H1 (cell line): ENCODE measurements around the gene TEX38. TPM values are rescaled to one million over a fixed set of nuclear protein-coding genes. Genes with fewer than 3 reads are reported as not detected.

ENCODE experiments used
- CTCF ChIA-PET: fragments of 300-600 bp; sonication (Branson Sonifier 250); formaldehyde crosslinking; loops from one replicate; lab custom pipeline; 2021; ENCODE audit not compliant: partially characterized antibody; lab: Charles Lee
- POLR2A ChIA-PET: fragments of 300-600 bp; sonication (Branson Sonifier 250); formaldehyde crosslinking; loops from one replicate; lab custom pipeline; 2021; ENCODE audit warnings: inconsistent platforms; ENCODE audit not compliant: partially characterized antibody; lab: Charles Lee
- DNase-seq, 2 experiments: peaks; one replicate each; pipeline versions ENCODE4 v3.0.0 to v3.0.0-alpha.2; 2010 to 2022; ENCODE audit warnings: low spot score in 2 of 2, low read depth in 1 of 2, mixed read lengths in 1 of 2
- FAIRE-seq: peaks from 2 replicates; lab custom pipeline; 2011; peaks lifted over from hg19 to GRCh38; lab: Jason Lieb, UNC
- H2AFZ ChIP-seq: 2 replicates; pipeline ENCODE4 v1.8.1; 2012; ENCODE audit warnings: low read length, inconsistent platforms
- H2AK5ac ChIP-seq: 2 replicates; pipeline ENCODE4 v1.6.1; 2013; ENCODE audit warnings: low read depth, low read length
- H2BK120ac ChIP-seq: replicated peaks from 2 replicates; pipeline ENCODE3; 2013; ENCODE audit warnings: low read depth, low read length, inconsistent platforms
- H2BK12ac ChIP-seq: 2 replicates; pipeline ENCODE4 v1.6.1; 2013; ENCODE audit warnings: low read depth, low read length
- H2BK15ac ChIP-seq: 2 replicates; pipeline ENCODE4 v1.6.1; 2013; ENCODE audit warnings: low read length
- H2BK20ac ChIP-seq: 2 replicates; pipeline ENCODE4 v1.6.1; 2013; ENCODE audit warnings: low read length
- H2BK5ac ChIP-seq: 2 replicates; pipeline ENCODE4 v1.6.1; 2013; ENCODE audit warnings: low read depth, low read length
- H3K14ac ChIP-seq: 2 replicates; pipeline ENCODE4 v1.6.1; 2013; ENCODE audit warnings: inconsistent platforms; ENCODE audit not compliant: insufficient read length
- H3K18ac ChIP-seq: 2 replicates; pipeline ENCODE4 v1.6.1; 2013; ENCODE audit warnings: low read length; ENCODE audit errors: extremely low read depth
- H3K23ac ChIP-seq: 2 replicates; pipeline ENCODE4 v1.6.1; 2013; ENCODE audit warnings: inconsistent platforms; ENCODE audit not compliant: insufficient read length
- H3K23me2 ChIP-seq: 2 replicates; pipeline ENCODE4 v1.6.1; 2013; ENCODE audit warnings: low read depth, low read length
- H3K27ac ChIP-seq: 2 replicates; pipeline ENCODE4 v1.6.1; 2011; ENCODE audit warnings: low read depth, low read length, inconsistent platforms
- H3K27me3 ChIP-seq, 4 experiments: replicated peaks in 1 of 4; 1 replicate in 1 of 4; 2 replicates in 3 of 4; pipeline versions ENCODE4 v1.6.1 to v1.8.1; 2011 to 2013; ENCODE audit warnings: low read length in 3 of 4, mild to moderate bottlenecking in 3 of 4, inconsistent platforms in 2 of 4, mixed read lengths in 2 of 4, moderate library complexity in 1 of 4; ENCODE audit not compliant: control insufficient read depth in 3 of 4, insufficient read depth in 3 of 4; ENCODE audit errors: extremely low read depth in 1 of 4
- H3K36me3 ChIP-seq, 4 experiments: 2 replicates each; pipeline versions ENCODE4 v1.6.1 to v1.8.1; 2011 to 2013; ENCODE audit warnings: mild to moderate bottlenecking in 4 of 4, low read length in 3 of 4, moderate library complexity in 2 of 4, control low read depth in 1 of 4, inconsistent platforms in 1 of 4; ENCODE audit not compliant: insufficient read depth in 4 of 4, control insufficient read depth in 2 of 4
- H3K4ac ChIP-seq: replicated peaks from 2 replicates; pipeline ENCODE3; 2013; ENCODE audit warnings: low read length, low read depth, mixed read lengths, inconsistent platforms; ENCODE audit not compliant: insufficient read length
- H3K4me1 ChIP-seq, 4 experiments: replicated peaks in 1 of 4; 1 replicate in 1 of 4; 2 replicates in 3 of 4; pipeline versions ENCODE4 v1.6.1 to v1.8.1; 2011 to 2013; ENCODE audit warnings: low read length in 3 of 4, inconsistent platforms in 2 of 4, mixed read lengths in 1 of 4; ENCODE audit not compliant: insufficient read depth in 4 of 4, control insufficient read depth in 3 of 4
- H3K4me2 ChIP-seq, 2 experiments: 2 replicates each; pipeline versions ENCODE4 v1.6.1 to v1.8.1; 2011 to 2013; ENCODE audit warnings: low read depth in 2 of 2, low read length in 2 of 2, control low read depth in 1 of 2, inconsistent platforms in 1 of 2, mild to moderate bottlenecking in 1 of 2; ENCODE audit not compliant: insufficient read depth in 1 of 2
- H3K4me3 ChIP-seq, 4 experiments: fragments of 200-600, 300-600 bp in 1 of 4; sonication (generic), shearing (Covaris generic), sonication (Bioruptor Twin) in 1 of 4; 2 replicates each; pipeline versions ENCODE4 v1.5.1 to v1.8.1; 2011 to 2016; ENCODE audit warnings: low read length in 4 of 4, low read depth in 3 of 4, control low read depth in 2 of 4, inconsistent platforms in 2 of 4, mild to moderate bottlenecking in 2 of 4, mixed read lengths in 1 of 4, moderate library complexity in 1 of 4; ENCODE audit not compliant: insufficient read depth in 2 of 4; ENCODE audit errors: extremely low read depth in 1 of 4
- H3K56ac ChIP-seq: replicated peaks from 2 replicates; pipeline ENCODE3; 2013; ENCODE audit warnings: low read depth, mild to moderate bottlenecking, mixed read lengths, low read length, inconsistent platforms; ENCODE audit not compliant: insufficient read length
- H3K79me1 ChIP-seq: 2 replicates; pipeline ENCODE4 v1.6.1; 2013; ENCODE audit warnings: low read depth, low read length, control low read depth
- H3K79me2 ChIP-seq, 2 experiments: 2 replicates each; pipeline versions ENCODE4 v1.6.1 to v1.8.1; 2012 to 2013; ENCODE audit warnings: low read length in 2 of 2, mild to moderate bottlenecking in 2 of 2, inconsistent platforms in 1 of 2; ENCODE audit not compliant: insufficient read depth in 2 of 2, control insufficient read depth in 1 of 2
- H3K9ac ChIP-seq, 4 experiments: replicated peaks in 1 of 4; 1 replicate in 1 of 4; 2 replicates in 3 of 4; pipeline versions ENCODE4 v1.6.1 to v1.8.1; 2011 to 2013; ENCODE audit warnings: low read depth in 3 of 4, low read length in 3 of 4, control low read depth in 2 of 4, mild to moderate bottlenecking in 2 of 4, moderate library complexity in 2 of 4, inconsistent platforms in 1 of 4; ENCODE audit errors: extremely low read depth in 1 of 4
- H3K9me3 ChIP-seq, 2 experiments: 2 replicates each; pipeline versions ENCODE4 v1.6.1 to v1.8.1; 2012 to 2013; ENCODE audit warnings: mild to moderate bottlenecking in 2 of 2, moderate library complexity in 2 of 2, control low read depth in 1 of 2, inconsistent platforms in 1 of 2, low read depth in 1 of 2, low read length in 1 of 2, mixed read lengths in 1 of 2; ENCODE audit not compliant: insufficient read depth in 2 of 2
- H4K20me1 ChIP-seq, 2 experiments: replicated peaks in 1 of 2; 2 replicates each; pipeline versions ENCODE3 to v1.8.1; 2011 to 2013; ENCODE audit warnings: inconsistent platforms in 2 of 2, low read length in 2 of 2, mild to moderate bottlenecking in 1 of 2; ENCODE audit not compliant: insufficient read depth in 2 of 2, control insufficient read depth in 1 of 2
- H4K5ac ChIP-seq: 2 replicates; pipeline ENCODE4 v1.6.1; 2013; ENCODE audit warnings: low read length, low read depth, mixed read lengths, inconsistent platforms; ENCODE audit not compliant: insufficient read length
- H4K8ac ChIP-seq: 2 replicates; pipeline ENCODE4 v1.8.0; 2013; ENCODE audit warnings: mild to moderate bottlenecking, moderate library complexity, low read length, inconsistent platforms; ENCODE audit not compliant: insufficient read depth; ENCODE audit errors: extremely low read depth
- H4K91ac ChIP-seq: replicated peaks from 2 replicates; pipeline ENCODE3; 2013; ENCODE audit warnings: low read length, mixed read lengths, inconsistent platforms; ENCODE audit not compliant: insufficient read length
- KDM1A ChIP-seq: fragments of 200-600, 300-600 bp; sonication (generic); IDR thresholded peaks from 2 replicates; pipeline ENCODE4 v1.7.1; 2016; ENCODE audit warnings: mild to moderate bottlenecking, low read length, borderline replicate concordance
- WGBS, 2 experiments: shearing (Covaris generic) in 1 of 2; methylation state at CpG; one replicate each; pipeline versions ENCODE4 v1.1.6 to v1.1.7; 2013 to 2015; ENCODE audit warnings: low lambda C conversion rate in 2 of 2, mixed read lengths in 2 of 2, inconsistent platforms in 1 of 2, low coverage in 1 of 2, missing lambda C conversion rate in 1 of 2; ENCODE audit not compliant: insufficient replicate concordance in 2 of 2, insufficient coverage in 1 of 2, insufficient read length in 1 of 2; ENCODE audit errors: extremely low coverage in 1 of 2, missing lambda C conversion rate in 1 of 2; 5-methylcytosine and 5-hydroxymethylcytosine counted together
- polyA plus RNA-seq, 7 experiments: library from polyadenylated mRNA; depleted of rRNA in 3 of 7; stranded (reverse) in 5 of 7; unstranded in 2 of 7; fragments of >200 nt in 5 of 7; fragments of 200-250 nt in 2 of 7; gene quantifications; 1 replicate in 5 of 7; 2 replicates in 1 of 7; 4 replicates in 1 of 7; pipeline versions ENCODE4 v1.2.1 to v1.2.3, GENCODE V29; 2011 to 2013; ENCODE audit warnings: missing spikeins in 2 of 7, mixed read lengths in 2 of 7
- total RNA-seq: library from RNA; stranded (reverse); fragmentation: NEBNext Ultra II Directional; extraction: Animal tissue kit (Norgen Biotek cat#: 25700); gene quantifications from 2 replicates; pipeline ENCODE4 v1.2.1, GENCODE V29; 2021

Gene TEX38
- total and polyA plus RNA-seq, 2 of the 8 experiments (the other 6 are each of a cell fraction or from before 2014, with no cell fraction given), result 0.33 TPM; not detected in 1

- 90% methylated on average over 2 of the region's 2 CpGs; no CpG with 5 or more reads in 1 of the 2 experiments for WGBS, 2 experiments
- Histone ChIP-seq H3K9ac (no peak overlapping the region), H2BK120ac (no peak overlapping the region), H4K5ac (no peak overlapping the region), H3K18ac (no peak overlapping the region), H3K56ac (no peak overlapping the region), H4K91ac (no peak overlapping the region), H3K4me2 (no peak overlapping the region), H3K79me1 (no peaks in the 10 kb centered on the region), H2AK5ac (no peak overlapping the region), H3K79me2 (no peaks in the 10 kb centered on the region), H2BK15ac (no peak overlapping the region), H3K4me1 (no peaks in the 10 kb centered on the region), H3K27ac (no peak overlapping the region), H3K27me3 (no peaks in the 10 kb centered on the region), H2BK12ac (no peak overlapping the region), H4K20me1 (no peaks in the 10 kb centered on the region), H3K9me3 (no peaks in the 10 kb centered on the region), H2AFZ (no peak overlapping the region), H3K14ac (no peak overlapping the region), H2BK5ac (no peak overlapping the region), H3K23ac (no peak overlapping the region), H3K4ac (no peak overlapping the region), H3K4me3 (no peak overlapping the region), H3K23me2 (0 out of 2 replicates have a peak, but pooled peaks cover 2% of the 10 kb centered on the region), H2BK20ac (no peak overlapping the region), H4K8ac (no peak overlapping the region), H3K36me3 (peaks cover 0 to 31% (median 12%) of the 10 kb centered on the region in 4 experiments; a peak in 6 of 8 replicates)
- FAIRE-seq, result no peak
- no peak for DNase-seq
- CTCF ChIA-PET, result interaction anchor here (1.1 to 10.9 kb wide), 4 partner anchors 11 to 154 kb away, joined by 3 to 78 read pairs (median 4); partner anchors contain the start of gene MOB3C
- TF ChIP-seq KDM1A, result no peak
- POLR2A ChIA-PET, result interaction anchor here (1.5 to 2.1 kb wide), 3 partner anchors 8 to 14 kb away, joined by 5 to 7 read pairs (median 7); partner anchors contain the start of gene MOB3C
Observed at GRCh38 chr1:46630719-46631118, 40.9 kb upstream of the TEX38 start.
